Tibial nerve (tissue), 3 donors: ENCODE results near the gene TMTC1.

Experiments used
- POLR2A ChIP-seq, 2 donors: fragments of 450-650 bp; IDR thresholded peaks; one replicate each; pipeline ENCODE4 v1.6.1; 2017; ENCODE audit warnings: antibody characterized with exemption in 2 of 2, mild to moderate bottlenecking in 2 of 2, moderate library complexity in 2 of 2
- TF ChIP-seq, protein P1 (sequence below), 5 experiments: fragments of 200-600 bp in 3 of 5; fragments of 450-650 bp in 2 of 5; sonication (generic) in 3 of 5; IDR thresholded peaks; one replicate each; pipeline ENCODE4 v1.5.1; 2016 to 2019; ENCODE audit warnings: antibody characterized with exemption in 5 of 5, mild to moderate bottlenecking in 3 of 5, moderate library complexity in 2 of 5

DNA sequence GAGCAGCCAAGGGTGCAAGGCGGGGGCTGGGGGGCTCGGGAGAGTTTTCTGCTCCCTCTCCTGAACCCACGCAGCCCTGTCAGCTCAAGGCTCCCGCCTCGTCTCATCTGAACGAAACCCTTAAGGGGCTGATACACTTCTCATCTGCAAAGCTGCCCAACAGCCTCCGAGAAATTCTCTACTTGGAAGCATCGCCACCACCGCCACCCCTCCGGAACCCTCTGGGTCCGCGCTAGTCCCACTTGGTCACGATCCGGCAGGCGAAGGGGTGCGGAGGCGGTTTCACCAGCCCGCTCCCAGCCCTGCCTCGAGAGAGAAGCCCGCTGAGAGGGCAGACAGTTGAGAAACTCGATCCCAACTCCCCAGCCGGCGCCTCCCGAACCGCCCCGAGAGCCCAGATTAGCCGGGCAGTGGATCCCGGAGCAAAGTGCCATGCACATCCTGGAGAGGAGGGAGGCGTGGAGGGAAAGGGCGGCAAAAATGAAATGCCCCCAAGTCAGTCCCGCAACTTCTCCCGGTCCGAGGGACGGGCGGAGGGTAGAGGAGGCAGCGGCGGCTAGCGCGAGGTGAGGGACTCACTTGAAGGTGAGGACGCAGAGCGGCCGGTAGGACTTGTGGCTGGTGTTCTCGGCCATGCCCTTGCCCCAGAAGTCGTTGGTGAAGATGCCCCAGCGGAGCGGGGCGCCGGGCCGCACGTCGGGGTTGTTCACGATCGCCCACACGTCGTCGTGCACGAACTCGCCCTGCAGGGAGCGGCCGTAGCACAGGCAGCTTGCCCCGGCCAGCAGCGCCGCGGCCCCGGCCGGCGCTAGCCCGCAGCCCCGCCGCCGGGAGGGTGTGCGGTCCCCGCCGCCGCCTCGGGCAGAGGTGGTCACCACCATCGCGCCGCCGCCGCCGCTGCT, 620 bp downstream of the TMTC1 start:
- TF ChIP-seq, protein P1, sequence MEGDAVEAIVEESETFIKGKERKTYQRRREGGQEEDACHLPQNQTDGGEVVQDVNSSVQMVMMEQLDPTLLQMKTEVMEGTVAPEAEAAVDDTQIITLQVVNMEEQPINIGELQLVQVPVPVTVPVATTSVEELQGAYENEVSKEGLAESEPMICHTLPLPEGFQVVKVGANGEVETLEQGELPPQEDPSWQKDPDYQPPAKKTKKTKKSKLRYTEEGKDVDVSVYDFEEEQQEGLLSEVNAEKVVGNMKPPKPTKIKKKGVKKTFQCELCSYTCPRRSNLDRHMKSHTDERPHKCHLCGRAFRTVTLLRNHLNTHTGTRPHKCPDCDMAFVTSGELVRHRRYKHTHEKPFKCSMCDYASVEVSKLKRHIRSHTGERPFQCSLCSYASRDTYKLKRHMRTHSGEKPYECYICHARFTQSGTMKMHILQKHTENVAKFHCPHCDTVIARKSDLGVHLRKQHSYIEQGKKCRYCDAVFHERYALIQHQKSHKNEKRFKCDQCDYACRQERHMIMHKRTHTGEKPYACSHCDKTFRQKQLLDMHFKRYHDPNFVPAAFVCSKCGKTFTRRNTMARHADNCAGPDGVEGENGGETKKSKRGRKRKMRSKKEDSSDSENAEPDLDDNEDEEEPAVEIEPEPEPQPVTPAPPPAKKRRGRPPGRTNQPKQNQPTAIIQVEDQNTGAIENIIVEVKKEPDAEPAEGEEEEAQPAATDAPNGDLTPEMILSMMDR (IDR thresholded peaks at IDR 0.05), result no peak
- TF ChIP-seq POLR2A (IDR thresholded peaks at IDR 0.05), result no peak
